KMS-11 (cell line): ENCODE measurements around the gene ACR.

Source experiments
- H2AFZ ChIP-seq: fragments of 200-600 bp; sonication (generic); 2 replicates; pipeline ENCODE4 v1.6.1; 2016; ENCODE audit warnings: antibody characterized with exemption, mixed run types, low read depth
- H3K27ac ChIP-seq: fragments of 200-600 bp; sonication (generic); 2 replicates; pipeline ENCODE4 v1.6.1; 2016; ENCODE audit warnings: mild to moderate bottlenecking, mixed run types
- H3K27me3 ChIP-seq: fragments of 200-600 bp; sonication (generic); 2 replicates; pipeline ENCODE4 v1.6.1; 2017; ENCODE audit warnings: mild to moderate bottlenecking, low read depth, mixed run types, moderate library complexity; ENCODE audit not compliant: insufficient read depth
- H3K36me3 ChIP-seq: fragments of 200-600 bp; sonication (generic); 2 replicates; pipeline ENCODE4 v1.6.1; 2017; ENCODE audit warnings: mild to moderate bottlenecking, mixed run types; ENCODE audit not compliant: insufficient read depth
- H3K4me1 ChIP-seq: fragments of 200-600 bp; sonication (generic); 2 replicates; pipeline ENCODE4 v1.6.1; 2016; ENCODE audit warnings: mild to moderate bottlenecking, low read depth, mixed run types; ENCODE audit not compliant: poor library complexity, severe bottlenecking
- H3K4me2 ChIP-seq: fragments of 200-600 bp; sonication (generic); 2 replicates; pipeline ENCODE4 v1.7.0; 2016; ENCODE audit warnings: mild to moderate bottlenecking, mixed run types
- H3K4me3 ChIP-seq: fragments of 200-600 bp; sonication (generic); IDR thresholded peaks from 2 replicates; pipeline ENCODE4 v1.6.1; 2017; ENCODE audit warnings: low read depth, low read length, mixed read lengths; ENCODE audit not compliant: insufficient read depth
- H3K79me2 ChIP-seq: fragments of 200-600 bp; sonication (generic); 2 replicates; pipeline ENCODE4 v1.6.1; 2016; ENCODE audit warnings: low read depth, mixed run types; ENCODE audit not compliant: insufficient read depth
- H3K9ac ChIP-seq: fragments of 200-600 bp; sonication (generic); 2 replicates; pipeline ENCODE4 v1.6.1; 2016; ENCODE audit warnings: mild to moderate bottlenecking, mixed run types
- H4K20me1 ChIP-seq: fragments of 200-600 bp; sonication (generic); 2 replicates; pipeline ENCODE4 v1.6.1; 2016; ENCODE audit warnings: mild to moderate bottlenecking, mixed run types; ENCODE audit not compliant: insufficient read depth
- CTCF ChIP-seq: fragments of 200-600 bp; sonication (generic); conservative IDR thresholded peaks from 2 replicates; pipeline ENCODE4 v1.6.1; 2017; ENCODE audit warnings: low read depth, mild to moderate bottlenecking, antibody characterized with exemption, low read length, moderate library complexity, mixed read lengths

The ACR gene

GRCh38 chr22:50714631-50715179, 23.3 kb upstream of the ACR start:
- Histone ChIP-seq H3K4me2 (no peak overlapping the region), H3K79me2 (no peaks in the 10 kb centered on the region), H3K4me1 (no peaks in the 10 kb centered on the region), H3K9ac (no peak overlapping the region), H4K20me1 (no peaks in the 10 kb centered on the region), H2AFZ (no peak overlapping the region), H3K27ac (no peak overlapping the region), H3K36me3 (no peaks in the 10 kb centered on the region), H3K4me3 (no peak overlapping the region), H3K27me3 (peaks cover 3% of the 10 kb centered on the region; the same call in 1 of the 2 replicates)
- TF ChIP-seq CTCF: no peak

GRCh38 chr22:50715250-50715649, 22.8 kb upstream of the ACR start:
- Histone ChIP-seq H3K27ac (no peak overlapping the region), H4K20me1 (no peaks in the 10 kb centered on the region), H3K4me2 (no peak overlapping the region), H3K36me3 (no peaks in the 10 kb centered on the region), H2AFZ (no peak overlapping the region), H3K27me3 (peaks cover 3% of the 10 kb centered on the region; the same call in 1 of the 2 replicates), H3K4me1 (no peaks in the 10 kb centered on the region), H3K9ac (no peak overlapping the region), H3K4me3 (no peak overlapping the region), H3K79me2 (no peaks in the 10 kb centered on the region)
- no peak for TF ChIP-seq CTCF

- H3K4me1 ChIP-seq: no peaks in the 10 kb centered on the region
- H3K27ac ChIP-seq: no peak overlapping the region
- TF ChIP-seq CTCF: no peak
- H3K27me3 ChIP-seq: peaks cover 3% of the 10 kb centered on the region; the same call in 1 of the 2 replicates
- no peak overlapping the region for H2AFZ ChIP-seq
- H3K9ac ChIP-seq: no peak overlapping the region
- H3K79me2 ChIP-seq: no peaks in the 10 kb centered on the region
- no peak overlapping the region for H3K4me3 ChIP-seq
- no peak overlapping the region for H3K4me2 ChIP-seq
- H3K36me3 ChIP-seq: no peaks in the 10 kb centered on the region
- no peaks in the 10 kb centered on the region for H4K20me1 ChIP-seq
Observed at GRCh38 chr22:50715776-50716175, 22.2 kb upstream of the ACR start.

GRCh38 chr22:50716290-50717024, 21.5 kb upstream of the ACR start:
- Histone ChIP-seq H3K79me2 (no peaks in the 10 kb centered on the region), H3K4me3 (no peak overlapping the region), H3K4me2 (no peak overlapping the region), H3K27ac (no peak overlapping the region), H2AFZ (no peak overlapping the region), H3K4me1 (no peaks in the 10 kb centered on the region), H3K27me3 (peaks cover 3% of the 10 kb centered on the region; the same call in 1 of the 2 replicates), H4K20me1 (no peaks in the 10 kb centered on the region), H3K9ac (no peak overlapping the region), H3K36me3 (no peaks in the 10 kb centered on the region)
- TF ChIP-seq CTCF: no peak
